ENCODE results near the gene SP140.
"Not testable (repeated sequence)": the region's sequence is repeated elsewhere in the genome, so short reads cannot be mapped to it uniquely, and the experiment has no call there.

SP140 gene

GRCh38 chr2:230296917-230297316 lies 71.4 kb downstream of the SP140 start:
- no peak for DNase-seq

- DNase-seq = no peak
Observed at GRCh38 chr2:230299618-230300017, 74.1 kb downstream of the SP140 start.

- DNase-seq = no peak
Observed at GRCh38 chr2:230305416-230306275, 80.1 kb downstream of the SP140 start.

GRCh38 chr2:230306474-230306873 lies 80.9 kb downstream of the SP140 start:
- no peak for DNase-seq

- DNase-seq = no peak
Observed at GRCh38 chr2:230307485-230307884, 81.9 kb downstream of the SP140 start.

GRCh38 chr2:230308402-230309000 lies 83.0 kb downstream of the SP140 start:
- no peak for DNase-seq

GRCh38 chr2:230310792-230311191 lies 85.3 kb downstream of the SP140 start:
- DNase-seq = not testable (repeated sequence)

GRCh38 chr2:230311634-230312033 lies 86.1 kb downstream of the SP140 start:
- not testable (repeated sequence) for DNase-seq

GRCh38 chr2:230312638-230313037 lies 87.1 kb downstream of the SP140 start:
- no peak for DNase-seq

- DNase-seq = no peak
Observed at GRCh38 chr2:230317366-230317765, 91.8 kb downstream of the SP140 start.

GRCh38 chr2:230318190-230319121 lies 92.9 kb downstream of the SP140 start:
- no peak for DNase-seq

GRCh38 chr2:230319211-230319862 lies 93.8 kb downstream of the SP140 start:
- DNase-seq = no peak

- DNase-seq = no peak
Observed at GRCh38 chr2:230321031-230321430, 95.5 kb downstream of the SP140 start.

GRCh38 chr2:230322561-230323384 lies 97.2 kb downstream of the SP140 start:
- DNase-seq = no peak

GRCh38 chr2:230323385-230324106 lies 98.0 kb downstream of the SP140 start:
- DNase-seq = peak; percentile 37

GRCh38 chr2:230324503-230324902 lies 99.0 kb downstream of the SP140 start:
- DNase-seq = no peak

- no peak for DNase-seq
Observed at GRCh38 chr2:230325316-230326243, 100.0 kb downstream of the SP140 start.

- DNase-seq = no peak
Observed at GRCh38 chr2:230326453-230327417, 101.2 kb downstream of the SP140 start, which contains the start of gene SP140L. Gene SP140L (plus strand): TSS chr2:230327193. CDS start chr2:230327270, 77 bp downstream.

Data from NCI-H82 (cell line).